ENCODE results near the gene MVB12B. TPM values are rescaled to one million over a fixed set of nuclear protein-coding genes. Genes with fewer than 3 reads are reported as not detected.
"Not testable (repeated sequence)": the region's sequence is repeated elsewhere in the genome, so short reads cannot be mapped to it uniquely, and the experiment has no call there.

The MVB12B gene
- total and polyA plus RNA-seq, 7 experiments from 2014 or later = 1.6 to 9.7 (median 3.8) TPM

DNA sequence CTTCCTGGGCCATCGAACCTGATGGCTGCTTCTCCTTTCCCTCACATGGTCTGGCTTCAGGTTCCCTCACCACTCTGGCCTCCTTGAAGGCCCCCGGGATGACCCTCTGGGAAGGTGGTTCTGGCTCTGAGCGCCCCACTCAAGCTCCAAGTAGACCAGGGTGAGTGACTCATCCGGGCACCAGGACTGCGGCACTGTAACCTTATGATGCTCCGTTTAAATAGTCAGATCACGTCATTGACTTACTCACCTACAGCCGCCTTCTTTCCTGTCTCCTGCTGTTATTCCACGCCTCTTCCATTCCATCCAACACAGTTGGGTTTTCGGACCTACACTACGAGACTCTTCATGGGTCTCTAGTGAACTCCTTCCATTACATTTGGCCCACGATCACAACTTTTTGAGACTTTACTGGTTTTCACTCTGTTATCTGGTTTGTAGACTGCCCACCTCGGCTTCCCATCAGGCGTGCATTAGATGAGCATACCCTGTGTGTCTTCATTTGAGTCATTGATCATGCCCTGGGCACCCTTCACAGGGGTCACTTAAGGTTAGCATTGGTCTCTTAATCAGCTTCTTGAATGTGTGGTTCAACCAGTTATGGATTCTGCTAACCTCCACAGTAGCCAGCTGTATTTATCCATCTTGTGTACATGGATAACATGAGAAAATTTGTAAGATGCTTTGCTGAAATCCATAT is 148.3 kb downstream of the MVB12B start:
- H3K9me3 ChIP-seq (ENCODE audit: control insufficient read depth in 2 of 3, low read length in 3 of 3) = no peaks in the 10 kb centered on the region
- no peak overlapping the region for H3K4me3 ChIP-seq (ENCODE audit: low read length)
- Mint-ChIP-seq H3K9me3 (peaks cover 0 to 6% (median 0%) of the 10 kb centered on the region in 11 donors), H3K4me3 (peak overlapping the region in 1 of 10 donors; percentile 9), H3K27ac (peak overlapping the region in 2 of 9 donors; percentile 14 to 32), H3K27me3 (peaks cover 0 to 66% (median 0%) of the 10 kb centered on the region in 5 donors), H3K4me1 (peaks cover 38 to 63% (median 51%) of the 10 kb centered on the region in 7 donors), H3K36me3 (peaks cover 0 to 6% (median 4%) of the 10 kb centered on the region in 5 donors)
- intact Hi-C loops (cut with micrococcal nuclease) = loop anchor here in 1 of 2 donors (5.0 kb wide), 2 partner anchors 78 to 148 kb away; partner anchors contain the start of gene MVB12B
- DNase-seq (no peak), ATAC-seq (no peak)
- H3K36me3 ChIP-seq (ENCODE audit: control insufficient read depth in 2 of 3, insufficient read depth in 3 of 3, low read length in 3 of 3) = no peaks in the 10 kb centered on the region
- H3K4me1 ChIP-seq (ENCODE audit: control insufficient read depth in 2 of 2, insufficient read depth in 2 of 2, low read length in 2 of 2) = peaks cover 32 to 44% of the 10 kb centered on the region in 2 donors
- H3K27ac ChIP-seq (ENCODE audit: low read depth, low read length) = no peak overlapping the region
- H3K27me3 ChIP-seq (ENCODE audit: control insufficient read depth in 2 of 2, insufficient read depth in 2 of 2, low read length in 2 of 2) = no peaks in the 10 kb centered on the region
- CTCF ChIA-PET = interaction anchor here (1.2 kb wide), 1 partner anchor 16 kb away, joined by 5 read pairs; no protein-coding TSS in a partner anchor
- POLR2A ChIA-PET = no interaction called here

DNA sequence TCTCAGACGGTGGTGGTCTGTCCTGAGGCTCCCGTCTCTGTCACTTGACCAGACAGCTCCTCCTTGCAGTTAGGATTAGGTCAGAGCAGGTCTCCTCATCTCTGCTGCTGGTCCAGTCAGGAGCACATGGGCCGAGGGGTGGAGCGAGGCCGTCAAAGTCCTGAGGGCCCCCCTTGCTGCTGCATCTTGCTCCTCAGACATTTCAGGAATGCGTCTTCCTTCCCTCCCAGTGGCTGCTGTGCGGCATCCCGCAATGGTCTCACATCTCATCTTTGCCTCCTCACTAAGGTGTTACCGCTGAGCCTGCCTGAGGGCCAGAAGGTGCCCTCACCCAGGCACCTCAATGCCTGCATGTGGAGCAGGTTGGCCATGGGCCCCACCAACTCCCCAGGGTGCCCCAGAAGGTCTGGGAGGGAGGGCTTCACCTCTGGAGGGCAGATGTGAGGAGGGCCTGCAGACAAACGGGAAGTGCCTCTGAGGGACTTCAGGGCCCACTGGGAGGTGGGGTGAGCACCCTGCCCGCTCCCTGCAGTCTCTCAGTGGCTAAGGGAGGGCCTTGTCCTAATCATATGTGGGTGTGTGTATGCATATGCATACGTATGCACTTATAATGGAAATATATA is 149.4 kb downstream of the MVB12B start:
- H3K9me3 ChIP-seq (ENCODE audit: control insufficient read depth in 2 of 3, low read length in 3 of 3) = no peaks in the 10 kb centered on the region
- ATAC-seq (no peak), DNase-seq (no peak)
- Mint-ChIP-seq H3K27ac (no peak overlapping the region), H3K9me3 (peaks cover 0 to 6% (median 0%) of the 10 kb centered on the region in 11 donors), H3K27me3 (peaks cover 0 to 71% (median 0%) of the 10 kb centered on the region in 5 donors), H3K36me3 (peaks cover 4 to 5% (median 5%) of the 10 kb centered on the region in 5 donors), H3K4me1 (peaks cover 27 to 52% (median 45%) of the 10 kb centered on the region in 7 donors), H3K4me3 (no peak overlapping the region)
- no peak overlapping the region for H3K27ac ChIP-seq (ENCODE audit: low read depth, low read length)
- no peaks in the 10 kb centered on the region for H3K27me3 ChIP-seq (ENCODE audit: control insufficient read depth in 2 of 2, insufficient read depth in 2 of 2, low read length in 2 of 2)
- intact Hi-C loops (cut with micrococcal nuclease) = no loop called here
- no peaks in the 10 kb centered on the region for H3K36me3 ChIP-seq (ENCODE audit: control insufficient read depth in 2 of 3, insufficient read depth in 3 of 3, low read length in 3 of 3)
- ChIA-PET POLR2A (interaction anchor here (0.5 kb wide), 1 partner anchor 158 kb away, joined by 4 read pairs; no protein-coding TSS in a partner anchor), CTCF (interaction anchor here (1.2 kb wide), 1 partner anchor 15 kb away, joined by 5 read pairs; no protein-coding TSS in a partner anchor)
- peaks cover 22 to 33% of the 10 kb centered on the region in 2 donors for H3K4me1 ChIP-seq (ENCODE audit: control insufficient read depth in 2 of 2, insufficient read depth in 2 of 2, low read length in 2 of 2)
- H3K4me3 ChIP-seq (ENCODE audit: low read length) = no peak overlapping the region

- ATAC-seq; H3K9me3 ChIP-seq (ENCODE audit: control insufficient read depth in 2 of 3, low read length in 3 of 3); H3K27me3 ChIP-seq (ENCODE audit: control insufficient read depth in 2 of 2, insufficient read depth in 2 of 2, low read length in 2 of 2); DNase-seq; H3K4me3 ChIP-seq (ENCODE audit: low read length); CTCF ChIA-PET; POLR2A ChIA-PET; H3K9me3 Mint-ChIP-seq; H3K4me3 Mint-ChIP-seq; intact Hi-C loops (cut with micrococcal nuclease); H3K27ac Mint-ChIP-seq; H3K36me3 ChIP-seq (ENCODE audit: control insufficient read depth in 2 of 3, insufficient read depth in 3 of 3, low read length in 3 of 3); H3K27ac ChIP-seq (ENCODE audit: low read depth, low read length); H3K36me3 Mint-ChIP-seq: not testable (repeated sequence)
- H3K4me1 ChIP-seq (ENCODE audit: control insufficient read depth in 2 of 2, insufficient read depth in 2 of 2, low read length in 2 of 2) = peaks cover 9 to 19% of the 10 kb centered on the region in 2 donors
- H3K4me1 Mint-ChIP-seq = peaks cover 13 to 47% (median 35%) of the 10 kb centered on the region in 7 donors
- peaks cover 0 to 70% (median 0%) of the 10 kb centered on the region in 5 donors for H3K27me3 Mint-ChIP-seq
Observed at GRCh38 chr9:126477432-126477831, 150.8 kb downstream of the MVB12B start.

GRCh38 chr9:126478216-126478981 is 151.8 kb downstream of the MVB12B start:
- Histone ChIP-seq H3K27ac (ENCODE audit: low read depth, low read length) (no peak overlapping the region), H3K36me3 (ENCODE audit: control insufficient read depth in 2 of 3, insufficient read depth in 3 of 3, low read length in 3 of 3) (no peaks in the 10 kb centered on the region), H3K4me1 (ENCODE audit: control insufficient read depth in 2 of 2, insufficient read depth in 2 of 2, low read length in 2 of 2) (peaks cover 4 to 13% of the 10 kb centered on the region in 2 donors), H3K27me3 (ENCODE audit: control insufficient read depth in 2 of 2, insufficient read depth in 2 of 2, low read length in 2 of 2) (no peaks in the 10 kb centered on the region), H3K9me3 (ENCODE audit: control insufficient read depth in 2 of 3, low read length in 3 of 3) (no peaks in the 10 kb centered on the region), H3K4me3 (ENCODE audit: low read length) (no peak overlapping the region)
- DNase-seq (no peak), ATAC-seq (no peak)
- intact Hi-C loops (cut with micrococcal nuclease) = no loop called here
- Mint-ChIP-seq H3K4me1 (peaks cover 5 to 40% (median 30%) of the 10 kb centered on the region in 7 donors), H3K9me3 (peaks cover 0 to 6% (median 0%) of the 10 kb centered on the region in 11 donors), H3K27ac (peak overlapping the region in 5 of 9 donors; percentile 8 to 63 (median 48)), H3K4me3 (no peak overlapping the region), H3K36me3 (peaks cover 4 to 8% (median 4%) of the 10 kb centered on the region in 5 donors), H3K27me3 (peaks cover 0 to 65% (median 0%) of the 10 kb centered on the region in 5 donors)
- ChIA-PET CTCF (no interaction called here), POLR2A (no interaction called here)

DNA sequence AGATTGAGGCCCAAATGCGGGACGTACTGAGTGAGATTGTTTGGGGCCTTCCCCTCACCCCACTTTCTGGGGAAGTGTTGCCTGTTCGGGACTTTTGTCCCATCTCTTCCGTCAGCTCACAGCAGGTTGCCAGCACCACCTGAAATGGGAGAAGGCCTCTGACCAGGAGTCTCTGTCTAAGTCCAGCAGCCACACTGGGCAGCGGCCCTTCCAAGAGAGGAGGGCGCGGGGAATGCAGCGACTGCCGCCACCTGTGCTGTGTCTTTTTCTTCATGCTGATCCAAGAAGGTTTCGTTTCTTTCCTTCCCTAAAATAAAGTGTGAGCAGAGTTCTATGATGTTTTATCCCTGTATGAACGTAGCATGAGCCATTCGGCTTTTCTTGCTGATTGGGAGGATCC is 152.9 kb downstream of the MVB12B start:
- ATAC-seq = no peak
- no peaks in the 10 kb centered on the region for H3K9me3 ChIP-seq (ENCODE audit: control insufficient read depth in 2 of 3, low read length in 3 of 3)
- no peak overlapping the region for H3K4me3 ChIP-seq (ENCODE audit: low read length)
- no peak overlapping the region for H3K4me3 Mint-ChIP-seq
- H3K27ac Mint-ChIP-seq = peak overlapping the region in 1 of 9 donors; percentile 46
- H3K9me3 Mint-ChIP-seq = peaks cover 0 to 6% (median 0%) of the 10 kb centered on the region in 11 donors
- intact Hi-C loops (cut with micrococcal nuclease) = no loop called here
- H3K4me1 ChIP-seq (ENCODE audit: control insufficient read depth in 2 of 2, insufficient read depth in 2 of 2, low read length in 2 of 2) = peaks cover 12% of the 10 kb centered on the region in 2 donors
- no peaks in the 10 kb centered on the region for H3K27me3 ChIP-seq (ENCODE audit: control insufficient read depth in 2 of 2, insufficient read depth in 2 of 2, low read length in 2 of 2)
- DNase-seq = no peak
- POLR2A ChIA-PET = no interaction called here
- no peaks in the 10 kb centered on the region for H3K36me3 ChIP-seq (ENCODE audit: control insufficient read depth in 2 of 3, insufficient read depth in 3 of 3, low read length in 3 of 3)
- peaks cover 0 to 8% (median 4%) of the 10 kb centered on the region in 5 donors for H3K36me3 Mint-ChIP-seq
- CTCF ChIA-PET = interaction anchor here (1.0 kb wide), 1 partner anchor 11 kb away, joined by 3 read pairs; no protein-coding TSS in a partner anchor
- H3K27me3 Mint-ChIP-seq = peaks cover 0 to 62% (median 0%) of the 10 kb centered on the region in 5 donors
- no peak overlapping the region for H3K27ac ChIP-seq (ENCODE audit: low read depth, low read length)
- H3K4me1 Mint-ChIP-seq = peaks cover 8 to 38% (median 29%) of the 10 kb centered on the region in 7 donors

- Mint-ChIP-seq H3K27me3 (peaks cover 0 to 51% (median 0%) of the 10 kb centered on the region in 5 donors), H3K9me3 (peaks cover 0 to 6% (median 0%) of the 10 kb centered on the region in 11 donors), H3K27ac (peak overlapping the region in 1 of 9 donors; percentile 17), H3K36me3 (peaks cover 0 to 8% (median 4%) of the 10 kb centered on the region in 5 donors), H3K4me3 (no peak overlapping the region), H3K4me1 (peaks cover 8 to 31% (median 24%) of the 10 kb centered on the region in 7 donors)
- Histone ChIP-seq H3K4me3 (ENCODE audit: low read length) (no peak overlapping the region), H3K36me3 (ENCODE audit: control insufficient read depth in 2 of 3, insufficient read depth in 3 of 3, low read length in 3 of 3) (no peaks in the 10 kb centered on the region), H3K4me1 (ENCODE audit: control insufficient read depth in 2 of 2, insufficient read depth in 2 of 2, low read length in 2 of 2) (peaks cover 12% of the 10 kb centered on the region in 2 donors), H3K9me3 (ENCODE audit: control insufficient read depth in 2 of 3, low read length in 3 of 3) (no peaks in the 10 kb centered on the region), H3K27me3 (ENCODE audit: control insufficient read depth in 2 of 2, insufficient read depth in 2 of 2, low read length in 2 of 2) (no peaks in the 10 kb centered on the region), H3K27ac (ENCODE audit: low read depth, low read length) (no peak overlapping the region)
- POLR2A ChIA-PET = no interaction called here
- intact Hi-C loops (cut with micrococcal nuclease) = no loop called here
- DNase-seq = no peak
- CTCF ChIA-PET = interaction anchor here (1.4 kb wide), 1 partner anchor 10 kb away, joined by 10 read pairs; no protein-coding TSS in a partner anchor
- ATAC-seq = no peak
Observed at GRCh38 chr9:126480813-126481212, 154.2 kb downstream of the MVB12B start.

Measured in naive thymus-derived CD4-positive, alpha-beta T cell (primary cell).